IMR-90 (cell line): ENCODE measurements around the gene ZDHHC14. TPM values are rescaled to one million over a fixed set of nuclear protein-coding genes. Genes with fewer than 3 reads are reported as not detected.

Source experiments
- ATAC-seq: fragments of 200-7000 bp; cut with Tn5 transposase; 2 replicates; pipeline ENCODE4 v1.9.1; 2020; ENCODE audit warnings: low read depth, mild to moderate bottlenecking, moderate library complexity
- BruUV-seq: library from RNA; stranded (reverse); fragments of 400-500 nt; replicated peaks from 2 replicates; lab custom pipeline; 2021; lab: Mats Ljungman, UMichigan
- CTCF ChIA-PET: fragments of 300-600 bp; formaldehyde crosslinking; extraction: SDS; loops from one replicate; lab custom pipeline; 2021; ENCODE audit warnings: antibody characterized with exemption; lab: Yijun Ruan, JAX
- POLR2A ChIA-PET: fragments of 300-600 bp; sonication (Branson Sonifier 250); formaldehyde crosslinking; loops from one replicate; lab custom pipeline; 2022; ENCODE audit warnings: antibody characterized with exemption; ENCODE audit not compliant: unreplicated experiment; lab: Charles Lee
- DNase-seq: peaks from one replicate; pipeline ENCODE4 v3.0.0; 2013
- H2AFZ ChIP-seq: replicated peaks from 2 replicates; pipeline ENCODE3; 2013; ENCODE audit warnings: low read length, mild to moderate bottlenecking; ENCODE audit not compliant: poor library complexity
- H2AK5ac ChIP-seq: 2 replicates; pipeline ENCODE4 v1.6.1; 2013; ENCODE audit warnings: low read depth, low read length, inconsistent platforms
- H2AK9ac ChIP-seq: replicated peaks from 2 replicates; pipeline ENCODE3; 2013; ENCODE audit warnings: mild to moderate bottlenecking, low read depth, low read length, moderate library complexity; ENCODE audit not compliant: poor library complexity
- H2BK120ac ChIP-seq: 2 replicates; pipeline ENCODE4 v1.6.1; 2013; ENCODE audit warnings: low read depth, low read length, inconsistent platforms
- H2BK15ac ChIP-seq: 3 replicates; pipeline ENCODE4 v1.6.1; 2013; ENCODE audit warnings: low read depth, low read length, inconsistent platforms
- H2BK20ac ChIP-seq: 2 replicates; pipeline ENCODE4 v1.6.1; 2013; ENCODE audit warnings: low read depth, mild to moderate bottlenecking, inconsistent platforms, low read length, moderate library complexity
- H2BK5ac ChIP-seq: 2 replicates; pipeline ENCODE4 v1.6.1; 2013; ENCODE audit warnings: mild to moderate bottlenecking, low read depth, low read length, inconsistent platforms; ENCODE audit not compliant: poor library complexity, severe bottlenecking
- H3K14ac ChIP-seq: replicated peaks from 2 replicates; pipeline ENCODE4 v1.6.1; 2013; ENCODE audit warnings: low read depth, low read length, inconsistent platforms
- H3K18ac ChIP-seq: 2 replicates; pipeline ENCODE4 v1.6.1; 2013; ENCODE audit warnings: low read depth, low read length, control low read depth
- H3K23ac ChIP-seq: 2 replicates; pipeline ENCODE4 v1.6.1; 2013; ENCODE audit warnings: low read depth, low read length, inconsistent platforms
- H3K27ac ChIP-seq: 2 replicates; pipeline ENCODE4 v1.5.1; 2013; ENCODE audit warnings: mild to moderate bottlenecking, control low read depth, low read length; ENCODE audit not compliant: insufficient read depth
- H3K27me3 ChIP-seq: 2 replicates; pipeline ENCODE4 v1.6.1; 2013; ENCODE audit warnings: low read length; ENCODE audit not compliant: control insufficient read depth, insufficient read depth
- H3K36me3 ChIP-seq: 2 replicates; pipeline ENCODE4 v1.6.1; 2013; ENCODE audit warnings: low read length, mixed read lengths; ENCODE audit not compliant: control insufficient read depth, insufficient read depth
- H3K4ac ChIP-seq: 2 replicates; pipeline ENCODE4 v1.6.1; 2013; ENCODE audit warnings: low read depth, low read length, inconsistent platforms
- H3K4me1 ChIP-seq: 2 replicates; pipeline ENCODE4 v1.6.1; 2013; ENCODE audit warnings: low read length, mixed read lengths; ENCODE audit not compliant: control insufficient read depth, insufficient read depth
- H3K4me2 ChIP-seq: 2 replicates; pipeline ENCODE4 v1.6.1; 2013; ENCODE audit warnings: low read depth, mild to moderate bottlenecking, control low read depth, low read length, moderate library complexity
- H3K4me3 ChIP-seq: 2 replicates; pipeline ENCODE4 v1.5.1; 2013; ENCODE audit warnings: low read depth, mild to moderate bottlenecking, control low read depth, low read length, moderate library complexity; ENCODE audit not compliant: insufficient read depth
- H3K56ac ChIP-seq: 2 replicates; pipeline ENCODE4 v1.6.1; 2013; ENCODE audit warnings: low read length, inconsistent platforms; ENCODE audit not compliant: insufficient read depth; ENCODE audit errors: extremely low read depth
- H3K79me1 ChIP-seq, 2 experiments: 2 replicates each; pipeline ENCODE4 v1.6.1; 2013; ENCODE audit warnings: low read length in 2 of 2, inconsistent platforms in 1 of 2, low read depth in 1 of 2
- H3K9ac ChIP-seq: 2 replicates; pipeline ENCODE4 v1.6.1; 2013; ENCODE audit warnings: low read depth, low read length, control low read depth
- H3K9me1 ChIP-seq: 2 replicates; pipeline ENCODE4 v1.6.1; 2013; ENCODE audit warnings: low read length, inconsistent platforms; ENCODE audit not compliant: insufficient read depth
- H3K9me3 ChIP-seq: 2 replicates; pipeline ENCODE4 v1.6.1; 2013; ENCODE audit warnings: low read length; ENCODE audit not compliant: control insufficient read depth, insufficient read depth
- H4K20me1 ChIP-seq: 2 replicates; pipeline ENCODE4 v1.6.1; 2013; ENCODE audit warnings: low read length, inconsistent platforms; ENCODE audit not compliant: insufficient read depth
- H4K5ac ChIP-seq: 2 replicates; pipeline ENCODE4 v1.6.1; 2013; ENCODE audit warnings: mild to moderate bottlenecking, low read depth, low read length, control low read depth
- H4K8ac ChIP-seq, 2 experiments: 2 replicates each; pipeline ENCODE4 v1.6.1; 2013; ENCODE audit warnings: low read depth in 2 of 2, low read length in 2 of 2, control low read depth in 1 of 2, inconsistent platforms in 1 of 2
- H4K91ac ChIP-seq: 2 replicates; pipeline ENCODE4 v1.6.1; 2013; ENCODE audit warnings: low read depth, low read length, inconsistent platforms; ENCODE audit not compliant: insufficient read depth
- BHLHE40 ChIP-seq: fragments of 150-350 bp; IDR thresholded peaks from 2 replicates; pipeline ENCODE4 v1.6.1; 2016; ENCODE audit warnings: mild to moderate bottlenecking, low read depth, low read length
- CEBPB ChIP-seq: IDR thresholded peaks from 2 replicates; pipeline ENCODE4 v1.6.1; 2012; ENCODE audit warnings: low read depth, low read length, improper control_type of control experiment
- CHD1 ChIP-seq: IDR thresholded peaks from 2 replicates; pipeline ENCODE4 v1.6.1; 2012; ENCODE audit warnings: low read depth, low read length, improper control_type of control experiment
- FOS ChIP-seq: fragments of 150-350 bp; IDR thresholded peaks from 2 replicates; pipeline ENCODE4 v1.6.1; 2016; ENCODE audit warnings: low read depth, low read length
- MAFK ChIP-seq: IDR thresholded peaks from 2 replicates; pipeline ENCODE4 v1.6.1; 2012; ENCODE audit warnings: low read depth, low read length, improper control_type of control experiment
- MAZ ChIP-seq: IDR thresholded peaks from 2 replicates; pipeline ENCODE4 v1.6.1; 2012; ENCODE audit warnings: low read depth, mild to moderate bottlenecking, low read length, improper control_type of control experiment, moderate library complexity, borderline replicate concordance
- MXI1 ChIP-seq: IDR thresholded peaks from 2 replicates; pipeline ENCODE4 v1.6.1; 2012; ENCODE audit warnings: low read depth, mild to moderate bottlenecking, low read length, moderate library complexity, borderline replicate concordance
- POLR2A ChIP-seq: IDR thresholded peaks from 2 replicates; pipeline ENCODE4 v1.6.1; 2012; ENCODE audit warnings: mild to moderate bottlenecking, low read depth, low read length
- RAD21 ChIP-seq: IDR thresholded peaks from 2 replicates; pipeline ENCODE4 v1.6.1; 2012; ENCODE audit warnings: low read length, improper control_type of control experiment
- RCOR1 ChIP-seq: IDR thresholded peaks from 2 replicates; pipeline ENCODE4 v1.6.1; 2012; ENCODE audit warnings: mild to moderate bottlenecking, low read length, improper control_type of control experiment; ENCODE audit not compliant: insufficient replicate concordance
- SMC3 ChIP-seq: fragments of 150-350 bp; IDR thresholded peaks from 2 replicates; pipeline ENCODE4 v1.6.1; 2016; ENCODE audit warnings: low read depth, mild to moderate bottlenecking, antibody characterized with exemption, low read length, moderate library complexity
- WGBS, 2 experiments: methylation state at CpG; one replicate each; pipeline versions ENCODE4 v1.1.5 to v1.1.7; 2013; ENCODE audit warnings: missing lambda C conversion rate in 2 of 2; ENCODE audit not compliant: insufficient read length in 1 of 2; ENCODE audit errors: extremely low coverage in 2 of 2; 5-methylcytosine and 5-hydroxymethylcytosine counted together
- dilution Hi-C: fragments of 300-500 bp; cut with HindIII; formaldehyde crosslinking; loops from one replicate; pipeline ENCODE4 v1.14.3; 2018; ENCODE audit warnings: low sequenced_read_pairs; ENCODE audit not compliant: unreplicated experiment
- in situ Hi-C: fragments of 300-500 bp; cut with MboI; formaldehyde crosslinking; loops from 3 replicates; pipeline ENCODE4 v1.14.3; 2019; ENCODE audit warnings: low sequenced_read_pairs, inconsistent platforms, mixed read lengths
- intact Hi-C: fragments of 100-400 bp; cut with micrococcal nuclease; formaldehyde crosslinking; loops from 2 replicates; pipeline ENCODE4 v1.10.0; 2022
- polyA plus RNA-seq, 3 experiments: library from polyadenylated mRNA; depleted of rRNA; stranded (reverse); fragments of >200 nt; gene quantifications; 2 replicates each; pipeline ENCODE4 v1.2.3, GENCODE V29; 2012; ENCODE audit warnings: low replicate concordance in 1 of 3
- total RNA-seq: library from RNA; depleted of rRNA; stranded (reverse); fragments of >200 nt; gene quantifications from 2 replicates; pipeline ENCODE4 v1.2.3, GENCODE V29; 2012
- TF ChIP-seq, protein P1 (sequence below): fragments of 150-350 bp; IDR thresholded peaks from 2 replicates; pipeline ENCODE4 v1.6.1; 2016; ENCODE audit warnings: low read depth, mild to moderate bottlenecking, low read length, moderate library complexity, borderline replicate concordance
- TF ChIP-seq, protein P2 (sequence below): fragments of 150-350 bp; IDR thresholded peaks from 2 replicates; pipeline ENCODE4 v1.6.1; 2017; ENCODE audit warnings: mild to moderate bottlenecking, antibody characterized with exemption, low read length, low read depth
- TF ChIP-seq, protein P3 (sequence below): conservative IDR thresholded peaks from 2 replicates; pipeline ENCODE4 v1.5.1; 2012; ENCODE audit warnings: mild to moderate bottlenecking, low read depth, low read length, improper control_type of control experiment

ZDHHC14 gene
- total and polyA plus RNA-seq, 2 of the 4 experiments (the other 2 are of a cell fraction), result 0.90 to 2.0 TPM

DNA sequence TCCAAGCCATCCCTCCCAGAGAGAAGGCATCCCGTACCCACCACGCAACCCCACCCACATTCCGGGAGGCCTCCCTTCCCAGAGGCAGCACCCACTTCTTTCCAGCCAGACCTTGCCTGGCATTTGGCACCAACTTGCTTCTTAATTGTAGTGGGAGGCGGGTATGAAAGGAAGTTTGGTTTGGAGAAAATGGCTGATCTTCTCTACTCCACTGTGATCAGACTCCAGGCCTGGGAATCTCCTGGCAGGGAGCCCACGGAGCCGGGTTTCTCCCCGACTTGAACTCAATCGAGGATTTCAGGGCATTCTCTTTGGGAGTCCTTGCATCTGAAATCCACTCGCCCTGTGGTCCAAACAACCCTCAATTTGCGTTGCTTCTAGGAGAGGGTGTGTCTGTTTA is 107.1 kb downstream of the ZDHHC14 start:
- Histone ChIP-seq H3K18ac (no peak overlapping the region), H4K8ac (no peak overlapping the region), H2AK5ac (no peak overlapping the region), H2AFZ (no peak overlapping the region), H3K9me3 (no peaks in the 10 kb centered on the region), H3K4me1 (peaks cover 2% of the 10 kb centered on the region; the same call in 1 of the 2 replicates), H3K23ac (no peak overlapping the region), H3K9me1 (no peaks in the 10 kb centered on the region; the same call in 1 of the 2 replicates), H3K4ac (no peak overlapping the region), H3K27ac (no peak overlapping the region), H2BK20ac (no peak overlapping the region), H4K91ac (no peak overlapping the region), H3K14ac (no peak overlapping the region), H2BK5ac (no peak overlapping the region), H2BK15ac (no peak overlapping the region), H4K20me1 (no peaks in the 10 kb centered on the region), H2BK120ac (no peak overlapping the region), H3K36me3 (no peaks in the 10 kb centered on the region), H4K5ac (no peak overlapping the region), H3K4me3 (no peak overlapping the region), H3K4me2 (no peak overlapping the region), H3K27me3 (peaks cover 6% of the 10 kb centered on the region; the same call in 1 of the 2 replicates), H3K79me1 (no peaks in the 10 kb centered on the region), H3K56ac (no peak overlapping the region), H3K9ac (no peak overlapping the region), H2AK9ac (no peak overlapping the region)
- TF ChIP-seq MAFK (no peak), RCOR1 (no peak), POLR2A (no peak), MXI1 (no peak), CHD1 (no peak), CEBPB (no peak), BHLHE40 (no peak), MAZ (no peak), SMC3 (no peak), FOS (no peak), RAD21 (no peak)
- TF ChIP-seq, protein P1, sequence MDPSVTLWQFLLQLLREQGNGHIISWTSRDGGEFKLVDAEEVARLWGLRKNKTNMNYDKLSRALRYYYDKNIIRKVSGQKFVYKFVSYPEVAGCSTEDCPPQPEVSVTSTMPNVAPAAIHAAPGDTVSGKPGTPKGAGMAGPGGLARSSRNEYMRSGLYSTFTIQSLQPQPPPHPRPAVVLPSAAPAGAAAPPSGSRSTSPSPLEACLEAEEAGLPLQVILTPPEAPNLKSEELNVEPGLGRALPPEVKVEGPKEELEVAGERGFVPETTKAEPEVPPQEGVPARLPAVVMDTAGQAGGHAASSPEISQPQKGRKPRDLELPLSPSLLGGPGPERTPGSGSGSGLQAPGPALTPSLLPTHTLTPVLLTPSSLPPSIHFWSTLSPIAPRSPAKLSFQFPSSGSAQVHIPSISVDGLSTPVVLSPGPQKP, result no peak
- TF ChIP-seq, protein P2, sequence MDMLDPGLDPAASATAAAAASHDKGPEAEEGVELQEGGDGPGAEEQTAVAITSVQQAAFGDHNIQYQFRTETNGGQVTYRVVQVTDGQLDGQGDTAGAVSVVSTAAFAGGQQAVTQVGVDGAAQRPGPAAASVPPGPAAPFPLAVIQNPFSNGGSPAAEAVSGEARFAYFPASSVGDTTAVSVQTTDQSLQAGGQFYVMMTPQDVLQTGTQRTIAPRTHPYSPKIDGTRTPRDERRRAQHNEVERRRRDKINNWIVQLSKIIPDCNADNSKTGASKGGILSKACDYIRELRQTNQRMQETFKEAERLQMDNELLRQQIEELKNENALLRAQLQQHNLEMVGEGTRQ, result no peak
- TF ChIP-seq, protein P3, sequence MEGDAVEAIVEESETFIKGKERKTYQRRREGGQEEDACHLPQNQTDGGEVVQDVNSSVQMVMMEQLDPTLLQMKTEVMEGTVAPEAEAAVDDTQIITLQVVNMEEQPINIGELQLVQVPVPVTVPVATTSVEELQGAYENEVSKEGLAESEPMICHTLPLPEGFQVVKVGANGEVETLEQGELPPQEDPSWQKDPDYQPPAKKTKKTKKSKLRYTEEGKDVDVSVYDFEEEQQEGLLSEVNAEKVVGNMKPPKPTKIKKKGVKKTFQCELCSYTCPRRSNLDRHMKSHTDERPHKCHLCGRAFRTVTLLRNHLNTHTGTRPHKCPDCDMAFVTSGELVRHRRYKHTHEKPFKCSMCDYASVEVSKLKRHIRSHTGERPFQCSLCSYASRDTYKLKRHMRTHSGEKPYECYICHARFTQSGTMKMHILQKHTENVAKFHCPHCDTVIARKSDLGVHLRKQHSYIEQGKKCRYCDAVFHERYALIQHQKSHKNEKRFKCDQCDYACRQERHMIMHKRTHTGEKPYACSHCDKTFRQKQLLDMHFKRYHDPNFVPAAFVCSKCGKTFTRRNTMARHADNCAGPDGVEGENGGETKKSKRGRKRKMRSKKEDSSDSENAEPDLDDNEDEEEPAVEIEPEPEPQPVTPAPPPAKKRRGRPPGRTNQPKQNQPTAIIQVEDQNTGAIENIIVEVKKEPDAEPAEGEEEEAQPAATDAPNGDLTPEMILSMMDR, result no peak
- no CpG with 5 or more reads among the region's 10 CpGs for WGBS, 2 experiments
- no peak for ATAC-seq
- DNase-seq, result no peak
- in situ Hi-C loops, result no loop called here
- POLR2A ChIA-PET, result no interaction called here
- CTCF ChIA-PET, result no interaction called here
- no TSS peak for BruUV-seq
- dilution Hi-C loops, result no loop called here
- intact Hi-C loops, result no loop called here
